ENCODE measurements around the gene CTPS2.
A peak's percentile ranks its signal among the peaks of the same experiment; 100 is the strongest.

CTPS2 gene

GRCh38 chrX:16700734-16701133 is 11.7 kb downstream of the CTPS2 start:
- no peak for DNase-seq (ENCODE audit: low read depth)
- no peak for TF ChIP-seq CTCF (IDR thresholded peaks at IDR 0.05; ENCODE audit: low read depth, low read length, missing control alignments)
- in situ Hi-C loops (cut with HindIII; ENCODE audit: low sequenced_read_pairs), result no loop called here
- H3K4me3 ChIP-seq (ENCODE audit: low read depth, low read length), result no peak overlapping the region

- no peak for DNase-seq (ENCODE audit: low read depth)
- in situ Hi-C loops (cut with HindIII; ENCODE audit: low sequenced_read_pairs), result no loop called here
- no peak overlapping the region for H3K4me3 ChIP-seq (ENCODE audit: low read depth, low read length)
- no peak for TF ChIP-seq CTCF (IDR thresholded peaks at IDR 0.05; ENCODE audit: low read depth, low read length, missing control alignments)
Observed at GRCh38 chrX:16699389-16699788, 13.1 kb downstream of the CTPS2 start.

- no peak overlapping the region for H3K4me3 ChIP-seq (ENCODE audit: low read depth, low read length)
- no peak for DNase-seq (ENCODE audit: low read depth)
- no peak for TF ChIP-seq CTCF (IDR thresholded peaks at IDR 0.05; ENCODE audit: low read depth, low read length, missing control alignments)
- in situ Hi-C loops (cut with HindIII; ENCODE audit: low sequenced_read_pairs), result no loop called here
Observed at GRCh38 chrX:16696956-16697355, 15.5 kb downstream of the CTPS2 start.

GRCh38 chrX:16695079-16695676 is 17.3 kb downstream of the CTPS2 start:
- H3K4me3 ChIP-seq (ENCODE audit: low read depth, low read length), result no peak overlapping the region
- TF ChIP-seq CTCF (IDR thresholded peaks at IDR 0.05; ENCODE audit: low read depth, low read length, missing control alignments), result peak; percentile 91
- in situ Hi-C loops (cut with HindIII; ENCODE audit: low sequenced_read_pairs), result no loop called here
- peak; percentile 48 for DNase-seq (ENCODE audit: low read depth)

GRCh38 chrX:16687514-16687913 is 25.0 kb downstream of the CTPS2 start:
- no peak overlapping the region for H3K4me3 ChIP-seq (ENCODE audit: low read depth, low read length)
- TF ChIP-seq CTCF (IDR thresholded peaks at IDR 0.05; ENCODE audit: low read depth, low read length, missing control alignments), result no peak
- DNase-seq (ENCODE audit: low read depth), result no peak
- in situ Hi-C loops (cut with HindIII; ENCODE audit: low sequenced_read_pairs), result no loop called here

GRCh38 chrX:16683007-16683664 is 29.3 kb downstream of the CTPS2 start:
- TF ChIP-seq CTCF (IDR thresholded peaks at IDR 0.05; ENCODE audit: low read depth, low read length, missing control alignments), result no peak
- DNase-seq (ENCODE audit: low read depth), result no peak
- in situ Hi-C loops (cut with HindIII; ENCODE audit: low sequenced_read_pairs), result no loop called here
- no peak overlapping the region for H3K4me3 ChIP-seq (ENCODE audit: low read depth, low read length)
